HCT116 (cell line): Measurements from ENCODE around the gene RPL29. TPM values are rescaled to one million over a fixed set of nuclear protein-coding genes. Genes with fewer than 3 reads are reported as not detected.

Experiments used
- ATAC-seq: fragments of 200-7000 bp; cut with Tn5 transposase; 2 replicates; pipeline ENCODE4 v1.9.1; 2020; ENCODE audit warnings: mild to moderate bottlenecking, moderate library complexity
- BruUV-seq: library from RNA; stranded (reverse); fragments of 400-500 nt; replicated peaks from 2 replicates; lab custom pipeline; 2021; lab: Mats Ljungman, UMichigan
- CTCF ChIA-PET: fragments of 300-600 bp; sonication (Branson Sonifier 250); formaldehyde crosslinking; loops from one replicate; lab custom pipeline; 2021; ENCODE audit warnings: antibody characterized with exemption; lab: Charles Lee
- POLR2A ChIA-PET: fragments of 300-600, 350-600 bp; sonication (Branson Sonifier 250); formaldehyde crosslinking; loops from one replicate; lab custom pipeline; 2021; ENCODE audit warnings: antibody characterized with exemption; lab: Charles Lee
- RAD21 ChIA-PET, 2 experiments: fragments of 300-600 bp; sonication (Branson Sonifier 250); formaldehyde crosslinking; loops; one replicate each; lab custom pipeline; 2023; ENCODE audit warnings: low total read pairs in 2 of 2; ENCODE audit not compliant: uncharacterized antibody in 2 of 2, unreplicated experiment in 2 of 2, low non-redundant PET in 1 of 2; lab: Charles Lee
- DNase-seq: peaks from one replicate; pipeline ENCODE4 v3.0.0-alpha.2; 2010; ENCODE audit warnings: low read depth, low spot score
- H2AFZ ChIP-seq: fragments of 200-600 bp; shearing (Covaris generic), sonication (generic); 2 replicates; pipeline ENCODE4 v1.6.1; 2017; ENCODE audit warnings: low read depth, mixed run types, mixed read lengths, antibody characterized with exemption, low read length; ENCODE audit not compliant: poor library complexity, severe bottlenecking
- H3K27ac ChIP-seq: 2 replicates; pipeline ENCODE4 v1.5.1; 2012; ENCODE audit warnings: low read depth, low read length
- H3K27me3 ChIP-seq: fragments of 200-600 bp; sonication (generic); 2 replicates; pipeline ENCODE4 v1.6.1; 2016; ENCODE audit warnings: mixed run types, low read length, mixed read lengths; ENCODE audit not compliant: insufficient read depth
- H3K36me3 ChIP-seq, 2 experiments: fragments of 200-500 bp in 1 of 2; fragments of 200-600 bp in 1 of 2; sonication (Bioruptor generic) in 1 of 2; sonication (generic) in 1 of 2; 2 replicates each; pipeline versions ENCODE4 v1.5.1 to v1.6.1; 2014 to 2016; ENCODE audit warnings: low read length in 2 of 2, inconsistent platforms in 1 of 2, mixed read lengths in 1 of 2, mixed run types in 1 of 2; ENCODE audit not compliant: insufficient read depth in 2 of 2, control insufficient read depth in 1 of 2
- H3K4me1 ChIP-seq, 2 experiments: fragments of 200-600 bp in 1 of 2; sonication (generic) in 1 of 2; 2 replicates each; pipeline versions ENCODE4 v1.5.1 to v1.6.1; 2012 to 2017; ENCODE audit warnings: low read length in 2 of 2, inconsistent platforms in 1 of 2, mild to moderate bottlenecking in 1 of 2, mixed read lengths in 1 of 2, mixed run types in 1 of 2, moderate library complexity in 1 of 2; ENCODE audit not compliant: insufficient read depth in 2 of 2, control insufficient read depth in 1 of 2
- H3K4me2 ChIP-seq: fragments of 200-600 bp; sonication (generic); 2 replicates; pipeline ENCODE4 v1.6.1; 2017; ENCODE audit warnings: mixed run types, low read length, mixed read lengths
- H3K4me3 ChIP-seq, 2 experiments: fragments of 200-600 bp in 1 of 2; sonication (generic) in 1 of 2; replicated peaks in 1 of 2; 2 replicates each; pipeline ENCODE4 v1.5.1; 2011 to 2016; ENCODE audit warnings: low read length in 2 of 2, control low read depth in 1 of 2, low read depth in 1 of 2, mild to moderate bottlenecking in 1 of 2, mixed read lengths in 1 of 2, mixed run types in 1 of 2
- H3K79me2 ChIP-seq: fragments of 200-600 bp; sonication (generic); 2 replicates; pipeline ENCODE4 v1.6.1; 2017; ENCODE audit warnings: mild to moderate bottlenecking, mixed run types, low read length, moderate library complexity, mixed read lengths; ENCODE audit not compliant: insufficient read depth
- H3K9ac ChIP-seq: fragments of 200-600 bp; sonication (generic); 2 replicates; pipeline ENCODE4 v1.6.1; 2016; ENCODE audit warnings: low read length, mixed read lengths
- H3K9me2 ChIP-seq: fragments of 200-600 bp; sonication (generic), shearing (Covaris generic); 2 replicates; pipeline ENCODE4 v1.6.1; 2017; ENCODE audit warnings: mixed run types, mild to moderate bottlenecking, moderate library complexity; ENCODE audit not compliant: insufficient read depth
- H3K9me3 ChIP-seq, 2 experiments: fragments of 200-500 bp in 1 of 2; fragments of 200-600 bp in 1 of 2; sonication (Bioruptor generic) in 1 of 2; sonication (generic) in 1 of 2; 2 replicates each; pipeline ENCODE4 v1.6.1; 2014 to 2017; ENCODE audit warnings: low read length in 2 of 2, mixed read lengths in 2 of 2, inconsistent platforms in 1 of 2, low read depth in 1 of 2, mild to moderate bottlenecking in 1 of 2, mixed run types in 1 of 2, moderate library complexity in 1 of 2; ENCODE audit not compliant: control insufficient read depth in 1 of 2, insufficient read depth in 1 of 2
- H4K20me1 ChIP-seq: fragments of 200-600 bp; sonication (generic), shearing (Covaris generic); 2 replicates; pipeline ENCODE4 v1.6.1; 2017; ENCODE audit warnings: mixed run types, mild to moderate bottlenecking, moderate library complexity; ENCODE audit not compliant: insufficient read depth
- ELF1 ChIP-seq: IDR thresholded peaks from 2 replicates; pipeline ENCODE4 v1.6.1; 2012; ENCODE audit warnings: low read depth, borderline replicate concordance
- YY1 ChIP-seq: IDR thresholded peaks from 2 replicates; pipeline ENCODE4 v1.6.1; 2011; ENCODE audit warnings: low read length, low read depth, moderate library complexity, mild to moderate bottlenecking; ENCODE audit not compliant: insufficient replicate concordance; ENCODE audit errors: extremely low read depth
- ZFX ChIP-seq: fragments of 450-650 bp; IDR thresholded peaks from 2 replicates; pipeline ENCODE4 v1.6.1; 2017
- intact Hi-C: fragments of 100-400 bp; cut with micrococcal nuclease; formaldehyde crosslinking; loops from 2 replicates; pipeline ENCODE4 v1.10.0; 2022
- total RNA-seq: library from RNA; stranded (reverse); gene quantifications from one replicate; pipeline ENCODE4 v1.2.1, GENCODE V29; 2021; ENCODE audit not compliant: unreplicated experiment
- TF ChIP-seq, protein P1 (sequence below), 3 experiments: fragments of 200-600 bp in 1 of 3; sonication (generic) in 1 of 3; IDR thresholded peaks in 2 of 3; conservative IDR thresholded peaks in 1 of 3; 2 replicates each; pipeline ENCODE4 v1.5.1; 2012 to 2017; ENCODE audit warnings: low read depth in 2 of 3, low read length in 2 of 3, antibody characterized with exemption in 1 of 3, borderline replicate concordance in 1 of 3, control low read depth in 1 of 3, mild to moderate bottlenecking in 1 of 3, mixed read lengths in 1 of 3, mixed run types in 1 of 3, moderate library complexity in 1 of 3; ENCODE audit not compliant: insufficient read depth in 1 of 3

RPL29 gene
- total RNA-seq, 1 experiment from 2014 or later, result 1,880 TPM

DNA sequence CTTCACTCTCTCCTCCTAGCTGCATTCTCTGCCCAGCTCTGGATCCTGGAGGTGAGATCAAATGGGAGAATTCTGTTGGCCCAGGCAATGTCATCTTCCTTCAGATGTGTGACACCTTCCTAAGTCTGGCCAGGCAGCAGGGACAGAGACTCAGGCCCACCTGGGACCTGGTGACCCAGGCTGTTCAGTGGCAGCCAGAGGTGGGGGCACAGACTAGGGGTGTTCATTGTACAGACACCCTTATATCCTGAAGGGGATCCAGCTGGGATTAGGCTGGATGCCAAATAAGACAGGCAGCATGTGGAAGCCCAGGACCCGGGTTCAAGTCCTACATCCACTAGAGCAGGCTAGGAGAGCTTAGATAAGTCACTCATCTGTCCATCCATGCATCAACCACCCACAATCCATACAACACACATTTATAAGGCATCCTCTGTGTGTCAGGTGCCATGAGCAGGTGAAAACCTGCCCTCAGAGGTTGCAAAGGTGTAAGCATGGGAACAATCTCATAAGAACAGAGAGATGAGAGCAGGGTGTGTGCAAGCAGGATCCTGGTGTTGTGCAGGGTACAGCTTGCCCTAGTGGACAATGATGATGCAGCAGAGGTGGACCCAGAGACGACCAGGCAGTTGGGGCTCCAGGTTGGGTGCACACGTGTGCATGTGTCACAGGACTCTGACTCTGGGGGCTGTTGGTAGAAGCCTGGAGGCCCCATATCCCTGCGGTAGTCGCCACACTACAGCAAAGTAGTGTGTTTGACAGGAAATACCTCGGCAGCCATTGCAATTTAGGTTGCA, 18.3 kb upstream of the RPL29 start (continued):
- no peak for TF ChIP-seq YY1

DNA sequence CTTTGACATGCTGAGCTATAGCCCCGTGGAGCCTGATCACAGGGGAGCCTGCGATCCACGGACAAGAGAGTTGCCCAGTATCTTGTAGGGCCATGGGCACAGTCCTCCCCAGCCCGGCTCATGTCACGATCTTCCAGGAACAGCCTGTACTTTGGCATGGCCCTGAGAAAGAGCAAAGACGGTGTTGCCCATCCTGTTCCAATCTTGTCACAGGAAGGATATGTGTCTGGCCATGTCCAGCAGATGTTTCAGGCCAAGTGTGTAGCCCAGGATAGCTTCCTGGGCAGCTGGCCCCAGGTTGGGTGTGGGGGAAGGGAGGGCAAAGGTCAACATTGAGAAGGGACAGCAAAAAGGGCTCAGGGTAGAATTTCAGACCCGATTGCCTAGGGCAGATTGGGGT, 17.0 kb upstream of the RPL29 start:
- Histone ChIP-seq H3K79me2 (no peaks in the 10 kb centered on the region), H3K9me2 (no peaks in the 10 kb centered on the region), H3K4me1 (peaks cover 0 to 6% of the 10 kb centered on the region in 2 experiments; a peak in 1 of 4 replicates), H3K27me3 (no peaks in the 10 kb centered on the region), H2AFZ (no peak overlapping the region), H3K4me3 (no peak overlapping the region), H3K4me2 (no peak overlapping the region), H3K9ac (no peak overlapping the region), H3K36me3 (no peaks in the 10 kb centered on the region), H3K27ac (no peak overlapping the region), H4K20me1 (no peaks in the 10 kb centered on the region), H3K9me3 (no peaks in the 10 kb centered on the region)
- ATAC-seq (no peak), DNase-seq (no peak)
- ChIA-PET RAD21 (no interaction called here), CTCF (interaction anchor here (1.9 kb wide), 1 partner anchor 41 kb away, joined by 10 read pairs; no protein-coding TSS in a partner anchor), POLR2A (interaction anchor here (2.4 kb wide), 1 partner anchor 17 kb away, joined by 11 read pairs; the partner anchor contains the start of gene RPL29)
- no TSS peak for BruUV-seq
- TF ChIP-seq, protein P1, sequence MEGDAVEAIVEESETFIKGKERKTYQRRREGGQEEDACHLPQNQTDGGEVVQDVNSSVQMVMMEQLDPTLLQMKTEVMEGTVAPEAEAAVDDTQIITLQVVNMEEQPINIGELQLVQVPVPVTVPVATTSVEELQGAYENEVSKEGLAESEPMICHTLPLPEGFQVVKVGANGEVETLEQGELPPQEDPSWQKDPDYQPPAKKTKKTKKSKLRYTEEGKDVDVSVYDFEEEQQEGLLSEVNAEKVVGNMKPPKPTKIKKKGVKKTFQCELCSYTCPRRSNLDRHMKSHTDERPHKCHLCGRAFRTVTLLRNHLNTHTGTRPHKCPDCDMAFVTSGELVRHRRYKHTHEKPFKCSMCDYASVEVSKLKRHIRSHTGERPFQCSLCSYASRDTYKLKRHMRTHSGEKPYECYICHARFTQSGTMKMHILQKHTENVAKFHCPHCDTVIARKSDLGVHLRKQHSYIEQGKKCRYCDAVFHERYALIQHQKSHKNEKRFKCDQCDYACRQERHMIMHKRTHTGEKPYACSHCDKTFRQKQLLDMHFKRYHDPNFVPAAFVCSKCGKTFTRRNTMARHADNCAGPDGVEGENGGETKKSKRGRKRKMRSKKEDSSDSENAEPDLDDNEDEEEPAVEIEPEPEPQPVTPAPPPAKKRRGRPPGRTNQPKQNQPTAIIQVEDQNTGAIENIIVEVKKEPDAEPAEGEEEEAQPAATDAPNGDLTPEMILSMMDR (IDR thresholded peaks at IDR 0.05 in 2 of 3, conservative IDR thresholded peaks at IDR 0.05 in 1 of 3; ENCODE audit: borderline replicate concordance in 1 of 3, insufficient read depth in 1 of 3, low read depth in 2 of 3, low read length in 2 of 3), result no peak
- no peak for TF ChIP-seq ZFX
- no peak for TF ChIP-seq ELF1
- intact Hi-C loops, result no loop called here
